Peyer's patch (tissue), 4 donors: ENCODE results near the gene YBX2. TPM values are rescaled to one million over a fixed set of nuclear protein-coding genes. Genes with fewer than 3 reads are reported as not detected.

Experiments
- DNase-seq, 3 donors: peaks; one replicate each; pipeline ENCODE4 v3.0.0-alpha.2; 2017 to 2019
- H3K27ac ChIP-seq, 4 donors: fragments of 200-600 bp; sonication (generic); one replicate each; pipeline ENCODE4 v1.5.1; 2016 to 2019
- H3K27me3 ChIP-seq, 2 donors: fragments of 200-600 bp; sonication (generic); one replicate each; pipeline ENCODE4 v1.5.1; 2019
- H3K36me3 ChIP-seq, 3 donors: fragments of 200-600 bp; sonication (generic); one replicate each; pipeline ENCODE4 v1.5.1; 2016 to 2019
- H3K4me1 ChIP-seq, 4 donors: fragments of 200-600 bp; sonication (generic); one replicate each; pipeline ENCODE4 v1.5.1; 2016 to 2019
- H3K4me3 ChIP-seq, 4 donors: fragments of 200-600 bp; sonication (generic); 1 replicate in 3 of 4; 2 replicates in 1 of 4; pipeline ENCODE4 v1.5.1; 2016 to 2019; ENCODE audit warnings: mild to moderate bottlenecking in 1 of 4
- H3K9me3 ChIP-seq, 4 donors: fragments of 200-600 bp; sonication (generic); one replicate each; pipeline ENCODE4 v1.5.1; 2016 to 2019; ENCODE audit warnings: mild to moderate bottlenecking in 1 of 4
- CTCF ChIP-seq, 6 experiments: fragments of 450-650 bp in 4 of 6; fragments of 200-600 bp in 2 of 6; sonication (generic) in 1 of 6; IDR thresholded peaks; one replicate each; pipeline ENCODE4 v1.5.1; 2017 to 2019; ENCODE audit warnings: antibody characterized with exemption in 6 of 6, mild to moderate bottlenecking in 3 of 6, moderate library complexity in 1 of 6
- POLR2A ChIP-seq, 2 donors: fragments of 450-650 bp; IDR thresholded peaks; one replicate each; pipeline ENCODE4 v1.5.1; 2017; ENCODE audit warnings: antibody characterized with exemption in 2 of 2, mild to moderate bottlenecking in 2 of 2, moderate library complexity in 2 of 2
- total RNA-seq, 4 donors: library from RNA; depleted of rRNA; stranded (reverse); fragments of >200 nt; gene quantifications; one replicate each; pipeline ENCODE4 v1.1.0, GENCODE V29; 2016

YBX2 gene
- total RNA-seq, 4 donors from 2014 or later, result 20.7 to 70.0 (median 24.6) TPM

DNA sequence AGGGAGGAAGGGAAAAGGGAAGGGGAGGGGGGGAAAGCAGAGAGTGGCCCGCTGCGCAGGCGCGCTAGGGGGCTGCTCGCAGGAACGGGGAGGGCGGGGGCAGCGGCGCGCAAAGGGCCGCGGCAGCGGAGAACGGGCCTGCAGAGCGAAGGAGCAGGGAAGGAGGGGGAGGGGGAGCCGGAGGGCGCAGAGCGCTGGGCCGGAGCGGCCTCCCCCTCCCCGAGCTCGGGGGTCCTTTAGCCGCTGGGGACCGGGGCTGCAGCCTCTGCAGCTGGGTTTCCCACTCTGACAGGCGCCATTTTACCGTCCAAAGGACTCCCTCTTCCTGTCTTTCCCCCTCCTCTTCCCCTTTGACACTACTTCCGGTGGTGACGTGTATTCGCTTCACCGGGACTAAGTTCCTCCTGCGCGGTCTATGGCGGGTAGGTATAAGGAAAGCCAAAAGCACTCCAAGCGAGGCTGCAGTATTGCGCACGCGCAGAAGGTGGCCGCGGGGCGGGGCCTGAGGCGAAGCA is 42.7 kb downstream of the YBX2 start, which contains the start of gene CTDNEP1:
Gene CTDNEP1, minus strand, starts transcription at position 74 of the 515 bp plus-strand sequence. CDS start 438 bp downstream, outside the sequence.
- H3K9me3 ChIP-seq, result no peaks in the 10 kb centered on the region
- H3K4me1 ChIP-seq, result peaks cover 0 to 34% (median 16%) of the 10 kb centered on the region in 4 donors
- no peaks in the 10 kb centered on the region for H3K27me3 ChIP-seq
- peak within 1 kb of the TSS; percentile 98 to 100 (median 98) for H3K27ac ChIP-seq
- peak within 1 kb of the TSS; percentile 82 to 100 (median 88) for H3K4me3 ChIP-seq
- H3K36me3 ChIP-seq, result peaks cover 0 to 30% (median 0%) of the 10 kb centered on the region in 3 donors
- peak; percentile 96 to 99 (median 98) for DNase-seq
- TF ChIP-seq POLR2A (IDR thresholded peaks at IDR 0.05), result peak in 1 of 2 donors; percentile 78
- no peak for TF ChIP-seq CTCF (IDR thresholded peaks at IDR 0.05)

DNA sequence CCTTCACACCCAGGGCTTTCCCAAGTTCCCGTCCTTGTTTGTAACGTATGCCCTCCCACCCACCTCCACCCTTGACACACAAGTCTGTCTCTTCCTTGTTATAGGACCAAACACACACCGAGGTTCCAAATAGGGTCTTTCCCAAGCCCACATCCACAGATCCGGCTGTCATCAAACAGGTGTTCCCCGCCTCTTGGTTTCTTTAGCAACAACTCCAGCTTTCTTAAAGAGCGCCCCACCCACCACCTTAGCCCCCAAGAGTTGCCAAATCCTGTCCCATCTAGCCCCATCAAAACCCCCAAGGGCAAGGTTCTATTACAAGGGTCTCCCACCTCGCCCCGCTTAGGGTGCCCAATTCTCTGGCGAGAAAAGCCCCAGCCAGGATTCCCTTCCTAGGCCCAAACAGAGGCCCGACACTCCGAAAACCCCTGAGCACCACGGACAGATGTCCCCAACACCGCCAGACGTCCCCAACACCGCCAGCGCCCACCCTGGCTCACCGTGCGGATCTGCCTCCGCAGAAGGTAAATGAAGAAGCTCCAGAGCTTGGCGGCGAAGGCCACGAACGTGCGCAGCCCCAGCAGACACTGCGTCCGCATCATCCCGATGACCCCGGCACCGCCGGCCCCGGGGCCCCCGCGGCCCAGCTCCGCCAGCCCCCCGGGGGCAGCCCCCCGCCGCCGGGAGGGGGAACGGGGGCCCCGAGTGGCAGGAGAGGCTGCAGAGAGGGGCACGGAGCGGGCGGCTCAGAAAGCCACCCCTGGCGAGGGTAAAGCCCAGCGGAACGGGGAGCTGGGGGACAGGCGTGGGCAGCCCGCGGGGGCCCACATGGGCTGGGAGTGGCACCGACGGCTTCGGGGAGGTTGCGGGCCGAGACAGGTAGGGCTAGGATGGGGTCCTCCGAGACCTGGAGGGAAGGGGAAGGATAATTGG is 43.5 kb downstream of the YBX2 start:
- no peak for DNase-seq

GRCh38 chr17:7249830-7250229 is 44.6 kb downstream of the YBX2 start:
- no peaks in the 10 kb centered on the region for H3K9me3 ChIP-seq
- peak overlapping the region in 3 of 4 donors; percentile 86 to 100 (median 89) for H3K4me3 ChIP-seq
- TF ChIP-seq POLR2A (IDR thresholded peaks at IDR 0.05) (no peak), CTCF (IDR thresholded peaks at IDR 0.05) (no peak)
- peak overlapping the region in 1 of 4 donors; percentile 98 for H3K27ac ChIP-seq
- no peak for DNase-seq
- H3K27me3 ChIP-seq, result no peaks in the 10 kb centered on the region
- H3K4me1 ChIP-seq, result peaks cover 0 to 33% (median 16%) of the 10 kb centered on the region in 4 donors
- H3K36me3 ChIP-seq, result peaks cover 0 to 30% (median 0%) of the 10 kb centered on the region in 3 donors

More for the DNA sequence above, 43.5 kb downstream of the YBX2 start:
- Histone ChIP-seq H3K9me3 (no peaks in the 10 kb centered on the region), H3K4me1 (peaks cover 0 to 33% (median 16%) of the 10 kb centered on the region in 4 donors), H3K4me3 (peak overlapping the region; percentile 82 to 100 (median 88)), H3K27me3 (no peaks in the 10 kb centered on the region), H3K36me3 (peaks cover 0 to 30% (median 0%) of the 10 kb centered on the region in 3 donors), H3K27ac (peak overlapping the region; percentile 98 to 100 (median 98))
- TF ChIP-seq CTCF (IDR thresholded peaks at IDR 0.05) (no peak), POLR2A (IDR thresholded peaks at IDR 0.05) (no peak)

- DNase-seq, result no peak
- H3K36me3 ChIP-seq, result peaks cover 0 to 30% (median 0%) of the 10 kb centered on the region in 3 donors
- H3K4me3 ChIP-seq, result no peak overlapping the region
- no peaks in the 10 kb centered on the region for H3K27me3 ChIP-seq
- TF ChIP-seq CTCF (IDR thresholded peaks at IDR 0.05) (no peak), POLR2A (IDR thresholded peaks at IDR 0.05) (no peak)
- no peaks in the 10 kb centered on the region for H3K9me3 ChIP-seq
- H3K27ac ChIP-seq, result peak overlapping the region in 1 of 4 donors; percentile 98
- H3K4me1 ChIP-seq, result peaks cover 0 to 33% (median 16%) of the 10 kb centered on the region in 4 donors
These were observed 45.2 kb downstream of the YBX2 start for GRCh38 chr17:7249214-7249613.

GRCh38 chr17:7248796-7249195 is 45.6 kb downstream of the YBX2 start:
- no peaks in the 10 kb centered on the region for H3K9me3 ChIP-seq
- TF ChIP-seq CTCF (IDR thresholded peaks at IDR 0.05) (no peak), POLR2A (IDR thresholded peaks at IDR 0.05) (no peak)
- H3K27me3 ChIP-seq, result no peaks in the 10 kb centered on the region
- DNase-seq, result no peak
- H3K4me1 ChIP-seq, result peaks cover 0 to 35% (median 16%) of the 10 kb centered on the region in 4 donors
- peaks cover 0 to 34% (median 0%) of the 10 kb centered on the region in 3 donors for H3K36me3 ChIP-seq
- no peak overlapping the region for H3K27ac ChIP-seq
- no peak overlapping the region for H3K4me3 ChIP-seq
